PC-9 (cell line): Measurements from ENCODE around the gene ITGB8.

Source experiments
- CTCF ChIP-seq: fragments of 200-600 bp; sonication (generic); conservative IDR thresholded peaks from 2 replicates; pipeline ENCODE4 v1.6.1; 2017; ENCODE audit warnings: mixed run types, antibody characterized with exemption, mild to moderate bottlenecking, moderate library complexity
- EZH2 ChIP-seq: fragments of 200-600 bp; sonication (generic); IDR thresholded peaks from 2 replicates; pipeline ENCODE4 v1.8.0; 2017; ENCODE audit warnings: antibody characterized with exemption, low read depth

DNA sequence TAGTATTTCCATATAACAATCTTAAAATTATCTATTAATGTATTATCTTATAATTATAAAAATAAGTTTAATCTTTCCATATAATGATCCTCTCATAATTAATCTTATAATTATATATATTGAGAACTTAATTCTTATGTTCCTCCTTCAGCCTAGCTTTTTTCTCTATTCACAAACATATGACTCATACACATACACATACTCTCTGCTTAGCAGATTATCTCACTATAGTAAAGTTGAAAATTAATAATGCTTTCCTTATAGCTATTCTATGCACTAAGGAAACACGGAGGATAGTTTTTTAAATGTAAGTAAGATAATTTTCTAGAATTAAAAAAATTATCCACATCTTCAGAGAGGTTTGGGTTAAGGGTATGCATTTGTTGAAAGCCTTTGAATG, 47.7 kb upstream of the ITGB8 start:
- no peak for TF ChIP-seq CTCF
- TF ChIP-seq EZH2, result no peak
